ENCODE data around the gene CHST11.

The CHST11 gene

DNA sequence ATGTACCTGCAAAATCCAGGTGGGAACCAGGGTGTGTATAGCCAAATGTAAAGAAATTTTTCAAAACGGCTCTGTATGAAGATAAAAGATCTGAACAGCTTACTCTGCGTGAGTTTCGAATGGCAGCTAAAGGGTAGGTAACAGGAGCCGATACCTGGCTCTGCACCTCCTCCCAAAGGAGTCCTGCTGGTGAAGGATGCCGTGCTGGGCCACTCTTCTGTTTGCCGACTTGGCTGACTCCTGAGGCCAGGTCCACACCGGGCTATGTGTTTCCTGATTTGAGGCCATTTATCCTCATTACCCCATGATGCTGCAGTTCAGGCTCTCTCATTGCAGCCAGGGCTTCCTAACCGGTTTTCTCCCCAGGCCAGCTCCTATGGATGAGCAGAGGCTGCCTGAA lies 256.7 kb downstream of the CHST11 start:
- no peak for DNase-seq (ENCODE audit: insufficient read length, low spot score)
- FAIRE-seq, result no peak
- no peak for TF ChIP-seq POU2F2 (IDR thresholded peaks at IDR 0.05; ENCODE audit: low read depth, low read length)
- TF ChIP-seq TAF1 (IDR thresholded peaks at IDR 0.05; ENCODE audit: low read depth, low read length), result no peak
- no peak for TF ChIP-seq POLR2AphosphoS5 (IDR thresholded peaks at IDR 0.05; ENCODE audit: low read depth, low read length)
- TF ChIP-seq PAX5 (IDR thresholded peaks at IDR 0.05; ENCODE audit: insufficient read depth, low read length, severe bottlenecking), result no peak
- no peak for TF ChIP-seq POLR2A (IDR thresholded peaks at IDR 0.05; ENCODE audit: low read depth, low read length)
- no peak for TF ChIP-seq SPI1 (IDR thresholded peaks at IDR 0.05; ENCODE audit: low read depth, low read length)

DNA sequence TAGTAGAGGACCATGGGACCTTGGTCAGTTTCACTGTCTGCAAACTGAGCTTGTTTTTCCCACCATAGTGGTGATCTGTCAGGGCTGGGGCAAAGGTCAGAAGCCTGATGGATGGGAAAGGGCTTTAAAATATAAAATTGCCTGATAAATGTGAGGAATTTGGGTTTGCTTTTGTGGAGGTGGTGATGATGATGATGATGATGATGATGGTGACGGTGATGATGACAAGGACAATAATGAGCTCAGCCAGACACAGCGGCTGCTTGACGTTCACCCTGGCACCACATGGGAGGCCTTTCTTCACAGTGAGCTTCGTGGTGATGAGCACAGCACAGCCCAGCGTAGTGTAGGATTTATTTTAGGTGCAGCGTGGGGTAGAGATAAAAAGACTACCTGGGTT lies 257.6 kb downstream of the CHST11 start:
- DNase-seq (ENCODE audit: insufficient read length, low spot score), result no peak
- FAIRE-seq, result no peak

DNA sequence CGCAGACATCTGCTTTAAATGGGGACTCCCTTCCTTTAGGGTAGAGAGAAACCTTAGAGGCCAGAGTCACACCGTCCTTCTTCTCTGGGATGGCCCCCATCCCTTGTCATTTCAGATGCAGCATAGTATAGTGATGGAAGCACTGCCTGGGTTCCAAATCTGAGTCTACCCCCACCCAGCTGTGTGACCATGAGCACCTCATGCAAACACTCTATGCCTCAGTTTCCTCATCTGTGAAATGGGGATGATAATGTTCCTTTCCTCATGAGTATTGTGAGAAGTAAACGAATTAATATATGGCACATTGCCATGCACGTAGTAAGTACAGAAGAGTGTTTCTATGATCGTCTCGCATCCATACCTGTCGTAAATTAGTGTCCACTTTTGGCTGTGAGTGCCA lies 259.4 kb downstream of the CHST11 start:
- FAIRE-seq (no peak), DNase-seq (ENCODE audit: insufficient read length, low spot score) (no peak)
- TF ChIP-seq POLR2AphosphoS5 (IDR thresholded peaks at IDR 0.05; ENCODE audit: low read depth, low read length) (no peak), POU2F2 (IDR thresholded peaks at IDR 0.05; ENCODE audit: low read depth, low read length) (no peak), PAX5 (IDR thresholded peaks at IDR 0.05; ENCODE audit: insufficient read depth, low read length, severe bottlenecking) (no peak), POLR2A (IDR thresholded peaks at IDR 0.05; ENCODE audit: low read depth, low read length) (no peak), SPI1 (IDR thresholded peaks at IDR 0.05; ENCODE audit: low read depth, low read length) (no peak), TAF1 (IDR thresholded peaks at IDR 0.05; ENCODE audit: low read depth, low read length) (no peak)

More for the DNA sequence above, 257.6 kb downstream of the CHST11 start:
- TF ChIP-seq POLR2A (IDR thresholded peaks at IDR 0.05; ENCODE audit: low read depth, low read length), result no peak
- no peak for TF ChIP-seq SPI1 (IDR thresholded peaks at IDR 0.05; ENCODE audit: low read depth, low read length)
- no peak for TF ChIP-seq POLR2AphosphoS5 (IDR thresholded peaks at IDR 0.05; ENCODE audit: low read depth, low read length)
- no peak for TF ChIP-seq TAF1 (IDR thresholded peaks at IDR 0.05; ENCODE audit: low read depth, low read length)
- TF ChIP-seq PAX5 (IDR thresholded peaks at IDR 0.05; ENCODE audit: insufficient read depth, low read length, severe bottlenecking), result no peak

DNA sequence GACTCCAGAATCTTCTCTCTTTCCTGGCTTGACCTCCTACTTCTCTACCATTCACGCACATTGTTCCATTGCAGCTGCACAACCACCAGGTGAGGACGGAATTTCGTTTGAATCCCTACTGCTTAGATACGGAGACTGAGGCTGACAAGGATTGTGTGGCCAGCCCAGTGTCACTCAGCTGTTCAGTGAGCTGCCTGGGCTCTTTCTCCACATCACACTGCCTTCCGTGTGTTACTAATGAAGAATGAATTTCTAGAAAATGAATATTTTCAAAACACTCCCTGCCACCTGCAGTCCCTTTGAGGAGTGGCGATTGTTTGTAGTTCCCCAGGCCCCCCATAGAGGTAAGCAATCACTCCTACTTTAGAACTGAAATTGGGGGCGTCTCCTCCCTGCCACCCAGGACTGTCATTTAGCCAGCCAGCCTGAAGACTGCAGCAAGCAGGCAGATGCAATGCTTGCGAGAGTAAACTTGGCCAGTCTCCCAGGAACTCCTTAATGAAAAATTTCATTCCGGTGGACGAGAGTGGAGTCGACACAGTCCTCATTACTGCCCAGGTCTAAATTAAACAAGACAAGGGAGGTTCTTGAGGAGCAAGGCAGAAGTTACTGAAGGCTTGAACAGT lies 261.7 kb downstream of the CHST11 start:
- DNase-seq (ENCODE audit: insufficient read length, low spot score) (no peak), FAIRE-seq (no peak)
- TF ChIP-seq POLR2A (IDR thresholded peaks at IDR 0.05; ENCODE audit: low read depth, low read length) (no peak), SPI1 (IDR thresholded peaks at IDR 0.05; ENCODE audit: low read depth, low read length) (no peak), PAX5 (IDR thresholded peaks at IDR 0.05; ENCODE audit: insufficient read depth, low read length, severe bottlenecking) (no peak), POLR2AphosphoS5 (IDR thresholded peaks at IDR 0.05; ENCODE audit: low read depth, low read length) (no peak)

DNA sequence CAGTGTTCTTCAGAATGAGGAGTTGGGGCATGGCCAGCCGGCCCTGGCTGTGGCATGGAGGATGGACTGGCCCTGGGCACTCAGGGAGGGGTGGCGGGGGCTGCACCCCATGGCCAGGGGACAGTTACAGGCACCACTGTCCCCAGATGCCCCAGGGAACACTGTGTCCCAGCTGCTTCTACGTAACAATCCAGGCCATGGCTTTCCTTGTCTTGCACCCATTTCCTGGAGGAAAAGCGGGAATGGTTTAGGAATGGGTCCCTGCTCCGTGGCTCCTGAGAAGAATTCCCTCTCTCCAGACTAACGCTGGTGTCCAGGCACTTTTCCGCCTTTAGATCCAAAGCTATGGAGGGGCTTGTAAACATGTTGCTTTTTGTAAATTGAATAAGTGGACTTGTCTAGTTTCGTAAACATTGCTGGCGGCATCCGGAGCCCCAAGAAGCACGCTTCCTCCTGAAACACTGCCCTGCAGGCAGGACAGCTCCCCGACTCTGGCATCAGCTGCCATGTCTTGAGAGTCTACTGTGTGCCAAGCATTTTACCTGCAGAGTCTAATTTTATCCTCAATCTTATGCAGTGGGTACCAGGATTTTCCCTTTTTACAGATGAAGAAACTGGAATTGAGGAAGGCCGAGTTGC lies 263.1 kb downstream of the CHST11 start:
- TF ChIP-seq POLR2A (IDR thresholded peaks at IDR 0.05; ENCODE audit: low read depth, low read length) (no peak), POU2F2 (IDR thresholded peaks at IDR 0.05; ENCODE audit: low read depth, low read length) (no peak), POLR2AphosphoS5 (IDR thresholded peaks at IDR 0.05; ENCODE audit: low read depth, low read length) (no peak), TAF1 (IDR thresholded peaks at IDR 0.05; ENCODE audit: low read depth, low read length) (no peak), SPI1 (IDR thresholded peaks at IDR 0.05; ENCODE audit: low read depth, low read length) (no peak), PAX5 (IDR thresholded peaks at IDR 0.05; ENCODE audit: insufficient read depth, low read length, severe bottlenecking) (no peak)
- DNase-seq (ENCODE audit: insufficient read length, low spot score) (no peak), FAIRE-seq (peak; percentile 5)

DNA sequence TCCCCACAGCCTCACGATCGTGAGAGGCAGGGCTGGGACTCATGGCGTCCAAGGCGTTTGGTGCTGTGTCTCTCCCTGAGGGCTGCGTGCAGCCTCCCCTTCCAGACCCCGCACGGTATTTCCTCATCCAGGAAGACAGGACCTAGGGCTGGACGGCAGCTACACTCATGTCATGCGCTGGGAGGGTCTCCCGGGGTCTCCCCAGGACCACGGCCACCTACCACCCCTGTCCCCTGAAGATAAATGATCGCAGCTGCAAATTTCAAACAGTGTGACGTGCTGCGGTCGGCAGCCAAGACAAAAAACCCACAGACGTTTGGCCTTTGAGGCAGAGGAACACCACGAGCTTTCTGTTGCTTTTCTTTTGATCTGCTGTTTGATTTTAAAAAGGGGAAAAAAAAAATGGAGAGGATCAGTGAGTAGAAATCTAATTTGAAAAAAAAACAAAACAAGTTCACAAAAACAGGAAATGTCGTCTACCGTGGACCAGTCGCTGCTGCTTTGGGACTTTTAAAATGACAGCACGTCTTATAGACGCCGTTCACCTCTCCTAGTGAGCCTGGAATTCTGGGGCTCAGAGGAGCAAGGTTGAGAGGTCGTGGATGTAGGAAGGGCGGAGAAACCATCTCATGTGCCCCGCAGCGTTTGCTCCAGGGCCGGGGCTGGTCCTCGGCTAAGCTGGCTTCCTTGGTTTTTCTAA lies 263.7 kb downstream of the CHST11 start:
- TF ChIP-seq POLR2A (IDR thresholded peaks at IDR 0.05; ENCODE audit: low read depth, low read length), result peak; percentile 24; the same call in 1 of the 2 replicates
- no peak for TF ChIP-seq POU2F2 (IDR thresholded peaks at IDR 0.05; ENCODE audit: low read depth, low read length)
- DNase-seq (ENCODE audit: insufficient read length, low spot score) (no peak), FAIRE-seq (peak; percentile 56)

DNA sequence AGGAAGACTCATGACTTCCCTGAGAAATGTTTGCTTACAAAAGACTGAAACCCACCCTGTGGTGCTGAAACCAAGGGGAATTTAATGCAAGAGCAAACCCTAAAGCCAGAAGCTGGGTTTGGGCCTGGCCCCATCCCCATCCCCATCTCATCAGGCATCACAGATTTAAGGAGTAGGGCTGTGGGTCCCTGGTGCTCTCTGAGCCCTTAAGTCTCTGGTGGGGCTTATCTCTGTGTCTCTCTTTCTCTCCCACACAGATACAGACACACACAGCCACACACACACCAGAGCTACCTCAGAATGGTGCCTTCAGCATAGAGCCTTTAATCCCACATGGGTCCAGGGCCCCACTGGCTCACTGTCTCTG lies 264.3 kb downstream of the CHST11 start:
- FAIRE-seq, result peak; percentile 64
- no peak for TF ChIP-seq SPI1 (IDR thresholded peaks at IDR 0.05; ENCODE audit: low read depth, low read length)
- no peak for TF ChIP-seq POLR2A (IDR thresholded peaks at IDR 0.05; ENCODE audit: low read depth, low read length)
- no peak for TF ChIP-seq PAX5 (IDR thresholded peaks at IDR 0.05; ENCODE audit: insufficient read depth, low read length, severe bottlenecking)
- TF ChIP-seq TAF1 (IDR thresholded peaks at IDR 0.05; ENCODE audit: low read depth, low read length), result no peak
- TF ChIP-seq POU2F2 (IDR thresholded peaks at IDR 0.05; ENCODE audit: low read depth, low read length), result no peak
- no peak for TF ChIP-seq POLR2AphosphoS5 (IDR thresholded peaks at IDR 0.05; ENCODE audit: low read depth, low read length)
- DNase-seq (ENCODE audit: insufficient read length, low spot score), result no peak

DNA sequence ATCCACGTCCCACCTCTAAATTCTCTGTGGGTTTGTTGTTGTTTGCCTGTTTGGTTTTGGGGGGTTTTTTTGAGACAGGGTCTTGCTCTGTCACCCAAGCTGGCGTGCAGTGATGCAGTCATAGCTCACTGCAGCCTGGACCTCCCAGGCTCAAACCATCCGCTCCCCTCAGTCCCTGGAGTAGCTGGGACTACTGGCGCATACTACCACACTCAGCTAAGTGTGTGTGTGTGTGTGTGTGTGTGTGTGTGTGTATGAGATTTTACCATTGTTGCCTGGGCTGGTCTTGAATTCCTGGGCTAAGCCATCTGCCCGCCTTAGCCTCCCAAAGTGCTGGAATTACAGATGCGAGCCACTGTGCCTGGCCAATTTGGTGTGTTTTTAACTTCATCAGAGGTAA lies 265.2 kb downstream of the CHST11 start:
- no peak for DNase-seq (ENCODE audit: insufficient read length, low spot score)
- peak; percentile 55 for FAIRE-seq
- TF ChIP-seq TAF1 (IDR thresholded peaks at IDR 0.05; ENCODE audit: low read depth, low read length) (no peak), POLR2AphosphoS5 (IDR thresholded peaks at IDR 0.05; ENCODE audit: low read depth, low read length) (no peak), POU2F2 (IDR thresholded peaks at IDR 0.05; ENCODE audit: low read depth, low read length) (no peak), SPI1 (IDR thresholded peaks at IDR 0.05; ENCODE audit: low read depth, low read length) (no peak), PAX5 (IDR thresholded peaks at IDR 0.05; ENCODE audit: insufficient read depth, low read length, severe bottlenecking) (no peak), POLR2A (IDR thresholded peaks at IDR 0.05; ENCODE audit: low read depth, low read length) (no peak)

DNA sequence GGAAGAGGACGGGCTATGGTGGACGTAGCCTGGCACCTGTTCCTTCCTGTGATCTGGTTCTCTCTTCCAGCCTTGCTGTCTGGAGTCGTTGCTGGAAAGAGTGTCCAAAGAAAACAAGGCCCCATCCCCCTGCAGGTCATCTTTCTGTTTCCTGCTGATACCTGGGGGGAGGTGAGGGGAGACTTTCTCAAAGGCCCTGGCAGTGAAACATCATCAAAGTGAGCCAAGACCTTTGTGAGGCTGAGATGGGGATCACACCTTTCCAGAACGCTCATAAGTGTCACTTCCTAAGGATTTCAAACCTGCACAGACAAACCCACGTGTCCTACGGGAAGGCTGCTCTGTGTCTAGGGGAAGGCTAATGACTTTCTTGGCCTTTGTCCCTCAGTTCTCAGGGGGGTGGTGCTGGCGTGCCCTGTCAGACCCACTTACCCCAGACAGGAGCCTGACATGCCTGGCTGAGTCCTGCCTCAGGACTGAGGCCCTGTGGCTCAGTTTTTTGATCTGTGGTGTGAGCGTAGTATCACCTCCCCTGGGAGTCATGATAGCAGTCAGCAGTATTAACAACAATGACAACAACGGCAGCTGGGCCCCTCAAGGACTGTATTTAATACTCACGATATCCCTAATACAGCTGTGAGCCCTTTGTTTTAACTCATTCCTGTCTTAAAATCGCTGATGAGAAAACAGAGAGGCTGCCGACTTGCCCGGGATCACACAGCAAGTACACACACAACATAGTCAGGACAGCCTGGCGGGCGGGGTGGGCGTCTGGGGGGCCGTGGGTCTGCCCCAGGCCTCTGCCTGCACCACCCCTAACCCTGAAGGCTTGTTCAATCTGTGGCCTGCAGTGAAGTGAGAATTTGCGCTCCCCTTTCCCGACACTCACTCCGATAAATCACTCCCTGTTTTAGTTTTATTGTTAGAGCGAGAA lies 266.1 kb downstream of the CHST11 start:
- DNase-seq (ENCODE audit: insufficient read length, low spot score) (no peak), FAIRE-seq (peak; percentile 78)
- TF ChIP-seq POLR2AphosphoS5 (IDR thresholded peaks at IDR 0.05; ENCODE audit: low read depth, low read length) (no peak), PAX5 (IDR thresholded peaks at IDR 0.05; ENCODE audit: insufficient read depth, low read length, severe bottlenecking) (no peak), TAF1 (IDR thresholded peaks at IDR 0.05; ENCODE audit: low read depth, low read length) (no peak), SPI1 (IDR thresholded peaks at IDR 0.05; ENCODE audit: low read depth, low read length) (no peak)
